ENCODE measurements around the gene CACNB2.
"Not testable (repeated sequence)": the region's sequence is repeated elsewhere in the genome, so short reads cannot be mapped to it uniquely, and the experiment has no call there.

CACNB2 gene

GRCh38 chr10:18145652-18146051 lies 5.4 kb downstream of the CACNB2 start:
- DNase-seq = no peak

- DNase-seq = no peak
Observed at GRCh38 chr10:18149196-18149800, 9.1 kb downstream of the CACNB2 start.

- DNase-seq = no peak
Observed at GRCh38 chr10:18151356-18151890, 11.2 kb downstream of the CACNB2 start.

- not testable (repeated sequence) for DNase-seq
Observed at GRCh38 chr10:18153381-18153780, 13.2 kb downstream of the CACNB2 start.

- DNase-seq = no peak
Observed at GRCh38 chr10:18155321-18155720, 15.1 kb downstream of the CACNB2 start.

GRCh38 chr10:18156797-18157196 lies 16.6 kb downstream of the CACNB2 start:
- DNase-seq = not testable (repeated sequence)

GRCh38 chr10:18157881-18158280 lies 17.7 kb downstream of the CACNB2 start:
- no peak for DNase-seq

- DNase-seq = no peak
Observed at GRCh38 chr10:18158773-18159265, 18.6 kb downstream of the CACNB2 start.

- DNase-seq = no peak
Observed at GRCh38 chr10:18159557-18159956, 19.3 kb downstream of the CACNB2 start.

GRCh38 chr10:18162021-18162627 lies 21.9 kb downstream of the CACNB2 start:
- DNase-seq = no peak

GRCh38 chr10:18164093-18164492 lies 23.9 kb downstream of the CACNB2 start:
- no peak for DNase-seq

GRCh38 chr10:18164748-18165361 lies 24.6 kb downstream of the CACNB2 start:
- no peak for DNase-seq

- DNase-seq = no peak
Observed at GRCh38 chr10:18178854-18179483, 38.7 kb downstream of the CACNB2 start.

- DNase-seq = no peak
Observed at GRCh38 chr10:18179891-18180290, 39.7 kb downstream of the CACNB2 start.

- not testable (repeated sequence) for DNase-seq
Observed at GRCh38 chr10:18181382-18181781, 41.2 kb downstream of the CACNB2 start.

GRCh38 chr10:18185621-18186020 lies 45.4 kb downstream of the CACNB2 start:
- no peak for DNase-seq

- DNase-seq = no peak
Observed at GRCh38 chr10:18190840-18191239, 50.6 kb downstream of the CACNB2 start.

GRCh38 chr10:18194634-18195033 lies 54.4 kb downstream of the CACNB2 start:
- DNase-seq = no peak

GRCh38 chr10:18195060-18195799 lies 55.0 kb downstream of the CACNB2 start:
- no peak for DNase-seq

GRCh38 chr10:18196806-18197550 lies 56.8 kb downstream of the CACNB2 start:
- DNase-seq = no peak

- no peak for DNase-seq
Observed at GRCh38 chr10:18197706-18198105, 57.5 kb downstream of the CACNB2 start.

GRCh38 chr10:18201877-18202276 lies 61.7 kb downstream of the CACNB2 start:
- DNase-seq = no peak
